ENCODE results near the gene CTIF. TPM values are rescaled to one million over a fixed set of nuclear protein-coding genes. Genes with fewer than 3 reads are reported as not detected.

CTIF gene
- total and polyA plus RNA-seq, 4 donors = 10.6 to 26.7 (median 12.3) TPM

DNA sequence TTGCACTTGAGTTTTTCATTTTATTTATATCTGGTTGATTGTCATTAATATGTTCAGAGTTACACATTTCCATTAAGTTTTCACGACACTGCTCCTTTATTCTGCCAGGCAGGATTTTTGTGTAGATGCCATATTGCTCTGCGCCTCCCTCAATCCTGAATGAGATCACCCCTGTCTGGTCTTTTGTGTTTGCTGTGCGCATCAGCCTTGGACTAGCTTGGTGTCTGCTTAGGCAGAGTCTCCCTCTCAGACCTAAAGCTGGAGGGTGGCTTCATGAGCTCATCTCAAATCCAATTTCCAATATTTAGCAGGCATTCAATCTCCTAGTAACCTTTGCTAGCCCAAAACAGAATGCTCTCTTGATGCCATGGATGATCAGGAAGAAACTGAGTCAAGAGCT is 274.5 kb downstream of the CTIF start:
- H3K36me3 ChIP-seq (ENCODE audit: control insufficient read depth in 4 of 4, insufficient read depth in 3 of 4, low read depth in 1 of 4, low read length in 3 of 4) = no peaks in the 10 kb centered on the region
- peaks cover 0 to 2% (median 0%) of the 10 kb centered on the region in 4 donors for H3K4me1 ChIP-seq (ENCODE audit: control insufficient read depth in 4 of 4, insufficient read depth in 4 of 4, low read length in 3 of 4)
- TF ChIP-seq, protein P1, sequence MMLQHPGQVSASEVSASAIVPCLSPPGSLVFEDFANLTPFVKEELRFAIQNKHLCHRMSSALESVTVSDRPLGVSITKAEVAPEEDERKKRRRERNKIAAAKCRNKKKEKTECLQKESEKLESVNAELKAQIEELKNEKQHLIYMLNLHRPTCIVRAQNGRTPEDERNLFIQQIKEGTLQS (IDR thresholded peaks at IDR 0.05) = no peak
- TF ChIP-seq JUND (IDR thresholded peaks at IDR 0.05) (no peak), RXRA (IDR thresholded peaks at IDR 0.05) (no peak), EGR1 (IDR thresholded peaks at IDR 0.05; ENCODE audit: low read depth in 2 of 2) (no peak), FOXA2 (IDR thresholded peaks at IDR 0.05) (no peak), FOXA1 (IDR thresholded peaks at IDR 0.05) (no peak)
- TF ChIP-seq, protein P2, sequence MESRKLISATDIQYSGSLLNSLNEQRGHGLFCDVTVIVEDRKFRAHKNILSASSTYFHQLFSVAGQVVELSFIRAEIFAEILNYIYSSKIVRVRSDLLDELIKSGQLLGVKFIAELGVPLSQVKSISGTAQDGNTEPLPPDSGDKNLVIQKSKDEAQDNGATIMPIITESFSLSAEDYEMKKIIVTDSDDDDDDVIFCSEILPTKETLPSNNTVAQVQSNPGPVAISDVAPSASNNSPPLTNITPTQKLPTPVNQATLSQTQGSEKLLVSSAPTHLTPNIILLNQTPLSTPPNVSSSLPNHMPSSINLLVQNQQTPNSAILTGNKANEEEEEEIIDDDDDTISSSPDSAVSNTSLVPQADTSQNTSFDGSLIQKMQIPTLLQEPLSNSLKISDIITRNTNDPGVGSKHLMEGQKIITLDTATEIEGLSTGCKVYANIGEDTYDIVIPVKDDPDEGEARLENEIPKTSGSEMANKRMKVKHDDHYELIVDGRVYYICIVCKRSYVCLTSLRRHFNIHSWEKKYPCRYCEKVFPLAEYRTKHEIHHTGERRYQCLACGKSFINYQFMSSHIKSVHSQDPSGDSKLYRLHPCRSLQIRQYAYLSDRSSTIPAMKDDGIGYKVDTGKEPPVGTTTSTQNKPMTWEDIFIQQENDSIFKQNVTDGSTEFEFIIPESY (IDR thresholded peaks at IDR 0.05) = no peak
- TF ChIP-seq, protein P3, sequence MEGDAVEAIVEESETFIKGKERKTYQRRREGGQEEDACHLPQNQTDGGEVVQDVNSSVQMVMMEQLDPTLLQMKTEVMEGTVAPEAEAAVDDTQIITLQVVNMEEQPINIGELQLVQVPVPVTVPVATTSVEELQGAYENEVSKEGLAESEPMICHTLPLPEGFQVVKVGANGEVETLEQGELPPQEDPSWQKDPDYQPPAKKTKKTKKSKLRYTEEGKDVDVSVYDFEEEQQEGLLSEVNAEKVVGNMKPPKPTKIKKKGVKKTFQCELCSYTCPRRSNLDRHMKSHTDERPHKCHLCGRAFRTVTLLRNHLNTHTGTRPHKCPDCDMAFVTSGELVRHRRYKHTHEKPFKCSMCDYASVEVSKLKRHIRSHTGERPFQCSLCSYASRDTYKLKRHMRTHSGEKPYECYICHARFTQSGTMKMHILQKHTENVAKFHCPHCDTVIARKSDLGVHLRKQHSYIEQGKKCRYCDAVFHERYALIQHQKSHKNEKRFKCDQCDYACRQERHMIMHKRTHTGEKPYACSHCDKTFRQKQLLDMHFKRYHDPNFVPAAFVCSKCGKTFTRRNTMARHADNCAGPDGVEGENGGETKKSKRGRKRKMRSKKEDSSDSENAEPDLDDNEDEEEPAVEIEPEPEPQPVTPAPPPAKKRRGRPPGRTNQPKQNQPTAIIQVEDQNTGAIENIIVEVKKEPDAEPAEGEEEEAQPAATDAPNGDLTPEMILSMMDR (IDR thresholded peaks at IDR 0.05; ENCODE audit: low read depth, low read length, missing input control) = no peak
- DNase-seq (ENCODE audit: low spot score) = no peak
- WGBS = 97% methylated on average over 3 of the region's 3 CpGs
- H3K9me3 ChIP-seq (ENCODE audit: control insufficient read depth in 4 of 4, low read length in 3 of 4) = no peaks in the 10 kb centered on the region
- H3K27me3 ChIP-seq (ENCODE audit: control insufficient read depth in 4 of 4, insufficient read depth in 4 of 4, low read length in 3 of 4) = no peaks in the 10 kb centered on the region
- no peak overlapping the region for H3K9ac ChIP-seq (ENCODE audit: low read depth in 1 of 2, low read length in 2 of 2)
- H3K27ac ChIP-seq (ENCODE audit: low read depth in 1 of 2, low read length in 2 of 2) = no peak overlapping the region
- H3K4me3 ChIP-seq (ENCODE audit: low read depth in 1 of 3, low read length in 3 of 3) = no peak overlapping the region

DNA sequence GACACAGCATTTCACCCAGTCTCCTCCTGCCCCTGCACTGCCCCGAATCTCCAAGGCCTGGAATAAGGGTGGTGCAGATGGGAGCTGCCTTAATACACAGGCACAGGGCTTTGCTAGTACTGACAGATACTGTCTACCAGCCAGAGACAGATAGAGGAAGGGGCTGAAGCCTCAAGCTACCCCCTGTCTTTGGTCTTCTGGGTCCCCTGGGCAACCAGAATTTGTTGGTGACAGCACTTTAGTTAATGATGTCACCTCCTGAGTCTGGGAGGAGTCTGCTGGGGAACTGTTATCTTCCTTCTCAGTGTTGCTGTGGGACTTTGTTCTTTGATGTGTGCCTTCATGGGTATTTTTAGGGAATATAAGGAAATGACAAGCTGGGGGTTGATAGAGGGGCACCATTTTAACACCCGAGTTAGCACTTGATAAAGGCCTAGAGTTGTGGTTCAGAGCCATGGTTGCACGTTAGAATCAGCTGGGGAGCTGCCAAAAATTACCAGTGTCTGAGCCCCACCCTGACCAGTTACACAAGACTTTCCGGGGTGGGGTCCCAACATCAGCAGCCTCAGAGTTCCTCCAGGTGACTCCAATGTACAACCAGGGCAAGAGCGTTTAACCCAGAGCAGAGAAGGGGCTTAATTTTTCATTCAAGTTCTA is 275.1 kb downstream of the CTIF start:
- TF ChIP-seq, protein P2 (IDR thresholded peaks at IDR 0.05) = no peak
- TF ChIP-seq YY1 (IDR thresholded peaks at IDR 0.05) (no peak), EGR1 (IDR thresholded peaks at IDR 0.05; ENCODE audit: low read depth in 2 of 2) (no peak), GABPA (IDR thresholded peaks at IDR 0.05 in 1 of 2, conservative IDR thresholded peaks at IDR 0.05 in 1 of 2) (no peak), HNF4A (conservative IDR thresholded peaks at IDR 0.05) (no peak), SP1 (IDR thresholded peaks at IDR 0.05) (no peak), TAF1 (conservative IDR thresholded peaks at IDR 0.05) (no peak)
- TF ChIP-seq, protein P4, sequence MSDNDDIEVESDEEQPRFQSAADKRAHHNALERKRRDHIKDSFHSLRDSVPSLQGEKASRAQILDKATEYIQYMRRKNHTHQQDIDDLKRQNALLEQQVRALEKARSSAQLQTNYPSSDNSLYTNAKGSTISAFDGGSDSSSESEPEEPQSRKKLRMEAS (IDR thresholded peaks at IDR 0.05) = no peak
- TF ChIP-seq, protein P3 (IDR thresholded peaks at IDR 0.05; ENCODE audit: low read depth, low read length, missing input control) = no peak
- Histone ChIP-seq H3K4me3 (ENCODE audit: low read depth in 1 of 3, low read length in 3 of 3) (no peak overlapping the region), H3K4me1 (ENCODE audit: control insufficient read depth in 4 of 4, insufficient read depth in 4 of 4, low read length in 3 of 4) (peaks cover 2 to 6% (median 3%) of the 10 kb centered on the region in 4 donors), H3K27me3 (ENCODE audit: control insufficient read depth in 4 of 4, insufficient read depth in 4 of 4, low read length in 3 of 4) (no peaks in the 10 kb centered on the region), H3K27ac (ENCODE audit: low read depth in 1 of 2, low read length in 2 of 2) (no peak overlapping the region), H3K36me3 (ENCODE audit: control insufficient read depth in 4 of 4, insufficient read depth in 3 of 4, low read depth in 1 of 4, low read length in 3 of 4) (peaks cover 0 to under 1% (median 0%) of the 10 kb centered on the region in 4 donors), H3K9ac (ENCODE audit: low read depth in 1 of 2, low read length in 2 of 2) (no peak overlapping the region), H3K9me3 (ENCODE audit: control insufficient read depth in 4 of 4, low read length in 3 of 4) (no peaks in the 10 kb centered on the region)
- no peak for DNase-seq (ENCODE audit: low spot score)
- 64% methylated on average over 5 of the region's 5 CpGs for WGBS

All from liver (tissue), 9 donors.